Ovary (tissue), 3 donors: ENCODE data around the gene PLCE1.

Source experiments
- EP300 ChIP-seq: sonication (generic); formaldehyde crosslinking; IDR thresholded peaks from one replicate; pipeline ENCODE4 v1.6.1; 2017; ENCODE audit warnings: antibody characterized with exemption
- POLR2A ChIP-seq: fragments of 450-650 bp; IDR thresholded peaks from one replicate; pipeline ENCODE4 v1.6.1; 2017; ENCODE audit warnings: antibody characterized with exemption, mild to moderate bottlenecking, moderate library complexity
- TF ChIP-seq, protein P1 (sequence below), 3 donors: fragments of 450-650 bp in 2 of 3; fragments of 200-600 bp in 1 of 3; IDR thresholded peaks; one replicate each; pipeline versions ENCODE4 v1.5.1 to v1.8.0; 2016 to 2022; ENCODE audit warnings: antibody characterized with exemption in 3 of 3, mild to moderate bottlenecking in 1 of 3
- donor health status: DM: no; HTN: no; CAD: no.

GRCh38 chr10:93999401-93999851, 5.7 kb downstream of the PLCE1 start:
- TF ChIP-seq POLR2A (no peak), EP300 (no peak)
- TF ChIP-seq, protein P1, sequence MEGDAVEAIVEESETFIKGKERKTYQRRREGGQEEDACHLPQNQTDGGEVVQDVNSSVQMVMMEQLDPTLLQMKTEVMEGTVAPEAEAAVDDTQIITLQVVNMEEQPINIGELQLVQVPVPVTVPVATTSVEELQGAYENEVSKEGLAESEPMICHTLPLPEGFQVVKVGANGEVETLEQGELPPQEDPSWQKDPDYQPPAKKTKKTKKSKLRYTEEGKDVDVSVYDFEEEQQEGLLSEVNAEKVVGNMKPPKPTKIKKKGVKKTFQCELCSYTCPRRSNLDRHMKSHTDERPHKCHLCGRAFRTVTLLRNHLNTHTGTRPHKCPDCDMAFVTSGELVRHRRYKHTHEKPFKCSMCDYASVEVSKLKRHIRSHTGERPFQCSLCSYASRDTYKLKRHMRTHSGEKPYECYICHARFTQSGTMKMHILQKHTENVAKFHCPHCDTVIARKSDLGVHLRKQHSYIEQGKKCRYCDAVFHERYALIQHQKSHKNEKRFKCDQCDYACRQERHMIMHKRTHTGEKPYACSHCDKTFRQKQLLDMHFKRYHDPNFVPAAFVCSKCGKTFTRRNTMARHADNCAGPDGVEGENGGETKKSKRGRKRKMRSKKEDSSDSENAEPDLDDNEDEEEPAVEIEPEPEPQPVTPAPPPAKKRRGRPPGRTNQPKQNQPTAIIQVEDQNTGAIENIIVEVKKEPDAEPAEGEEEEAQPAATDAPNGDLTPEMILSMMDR (IDR thresholded peaks at IDR 0.05), result no peak
